ENCODE data around the gene SRMS. TPM values are rescaled to one million over a fixed set of nuclear protein-coding genes. Genes with fewer than 3 reads are reported as not detected.

The SRMS gene
- total RNA-seq, 1 experiment from 2014 or later, result 0.79 TPM

GRCh38 chr20:63491078-63491477 lies 56.5 kb downstream of the SRMS start:
- WGBS (ENCODE audit: extremely low coverage, insufficient read length, low lambda C conversion rate), result no CpG with 5 or more reads among the region's 4 CpGs
- Histone ChIP-seq H4K8ac (replicated peaks; ENCODE audit: insufficient read length, low read depth, low read length) (no peak overlapping the region), H3K9ac (ENCODE audit: extremely low read depth, insufficient read length, low read length) (no peak overlapping the region), H3T11ph (ENCODE audit: low read length) (no peak overlapping the region), H3K79me1 (ENCODE audit: insufficient read depth, low read depth, low read length, poor library complexity, severe bottlenecking) (no peaks in the 10 kb centered on the region), H3K27me3 (ENCODE audit: insufficient read depth, low read length) (no peaks in the 10 kb centered on the region; the same call in 1 of the 2 replicates), H3K23me2 (ENCODE audit: insufficient read length, low read depth, low read length, poor library complexity, severe bottlenecking) (no peaks in the 10 kb centered on the region), H3K23ac (ENCODE audit: insufficient read length, low read depth, low read length) (no peak overlapping the region), H3K4me1 (ENCODE audit: insufficient read depth, low read length) (no peaks in the 10 kb centered on the region), H2AFZ (ENCODE audit: low read length) (no peak overlapping the region), H3K27ac (ENCODE audit: insufficient read length, low read depth, low read length) (no peak overlapping the region), H4K91ac (ENCODE audit: insufficient read length, low read depth, low read length) (no peak overlapping the region), H2AK5ac (ENCODE audit: insufficient read length, low read length) (no peak overlapping the region), H3K14ac (ENCODE audit: insufficient read depth, low read length) (no peak overlapping the region), H4K20me1 (ENCODE audit: control insufficient read depth, insufficient read depth, insufficient read length) (no peaks in the 10 kb centered on the region), H2BK12ac (ENCODE audit: insufficient read length, low read depth, low read length) (no peak overlapping the region), H3K18ac (ENCODE audit: insufficient read length, low read depth, low read length) (no peak overlapping the region), H3K4ac (ENCODE audit: low read depth, low read length) (no peak overlapping the region), H2BK5ac (ENCODE audit: insufficient read length, low read length) (no peak overlapping the region), H2BK15ac (ENCODE audit: low read depth, low read length) (no peak overlapping the region), H3K9me3 (ENCODE audit: control insufficient read depth, low read depth, low read length) (no peaks in the 10 kb centered on the region), H3K56ac (ENCODE audit: insufficient read length, low read depth, low read length) (no peak overlapping the region), H3K4me2 (ENCODE audit: insufficient read depth, insufficient read length, low read length) (no peak overlapping the region), H2BK20ac (ENCODE audit: low read depth, low read length, poor library complexity, severe bottlenecking) (no peak overlapping the region), H4K5ac (ENCODE audit: insufficient read length, low read depth, low read length) (no peak overlapping the region), H3K79me2 (ENCODE audit: insufficient read depth, low read length) (no peaks in the 10 kb centered on the region), H2BK120ac (ENCODE audit: low read depth, low read length, poor library complexity, severe bottlenecking) (no peak overlapping the region)
- no peak for TF ChIP-seq CTCF (conservative IDR thresholded peaks at IDR 0.05)
- DNase-seq, result no peak
- H3K27ac Mint-ChIP-seq, result no peak overlapping the region
- H3K4me1 Mint-ChIP-seq, result peaks cover 0 to 3% of the 10 kb centered on the region in 2 experiments; a peak in 2 of 4 replicates
- peaks cover 46% of the 10 kb centered on the region for H3K27me3 Mint-ChIP-seq (ENCODE audit: low read depth)
- no peak overlapping the region for H3K4me3 Mint-ChIP-seq
- H3K9me3 Mint-ChIP-seq, result peaks cover 3 to 14% of the 10 kb centered on the region in 2 experiments; a peak in 4 of 5 replicates
- H3K36me3 Mint-ChIP-seq (ENCODE audit: insufficient read depth in 1 of 3, low read depth in 3 of 3), result peaks cover 15 to 27% (median 17%) of the 10 kb centered on the region in 3 experiments

Other genes starting within 250 kb of the SRMS start
- 1.1 and 2.5 TPM in 2 replicates for gene CHRNA4, start 186.4 kb downstream of the SRMS start, total RNA-seq (2021)
- gene KCNQ2, start 75.1 kb downstream of the SRMS start, total RNA-seq (2021), result 69.2 and 71.5 TPM in 2 replicates
- 25.8 and 27.4 TPM in 2 replicates for gene EEF1A2, start 48.7 kb downstream of the SRMS start, total RNA-seq (2021)
- gene PPDPF, start 27.0 kb downstream of the SRMS start, total RNA-seq (2021), result 149 and 153 TPM in 2 replicates
- 0.44 and 0.46 TPM in 2 replicates for gene PTK6, start 10.4 kb downstream of the SRMS start, total RNA-seq (2021)
- 2.5 and 2.7 TPM in 2 replicates for gene FNDC11, start 6.4 kb upstream of the SRMS start, total RNA-seq (2021)
- 27.9 and 29.3 TPM in 2 replicates for gene HELZ2, start 26.5 kb upstream of the SRMS start, total RNA-seq (2021)
- 14.3 and 14.8 TPM in 2 replicates for gene GMEB2, start 79.4 kb upstream of the SRMS start, total RNA-seq (2021)
- gene STMN3, start 105.7 kb upstream of the SRMS start, total RNA-seq (2021), result 54.0 and 58.4 TPM in 2 replicates
- 33.4 and 36.5 TPM in 2 replicates for gene RTEL1, start 110.6 kb upstream of the SRMS start, total RNA-seq (2021)
- 0.86 TPM in 1 of 2 replicates, not detected in the other for gene TNFRSF6B, start 148.9 kb upstream of the SRMS start, total RNA-seq (2021)
- gene ARFRP1, start 160.2 kb upstream of the SRMS start, total RNA-seq (2021), result 39.5 and 42.7 TPM in 2 replicates
- gene ZGPAT, start 160.3 kb upstream of the SRMS start, total RNA-seq (2021), result 25.5 and 27.6 TPM in 2 replicates
- 12.8 and 13.5 TPM in 2 replicates for gene LIME1, start 188.9 kb upstream of the SRMS start, total RNA-seq (2021)
- gene SLC2A4RG, start 192.0 kb upstream of the SRMS start, total RNA-seq (2021), result 37.9 and 43.9 TPM in 2 replicates

Measured in H9 (cell line).